BJ (cell line): Measurements from ENCODE around the gene NAV2. TPM values are rescaled to one million over a fixed set of nuclear protein-coding genes. Genes with fewer than 3 reads are reported as not detected.
"Not testable (repeated sequence)": the region's sequence is repeated elsewhere in the genome, so short reads cannot be mapped to it uniquely, and the experiment has no call there.

Source experiments
- CTCF ChIA-PET: fragments of 350-600 bp; formaldehyde crosslinking; extraction: SDS; loops from one replicate; lab custom pipeline; 2021; ENCODE audit warnings: antibody characterized with exemption, inconsistent platforms; lab: Yijun Ruan, JAX
- POLR2A ChIA-PET: fragments of 300-600 bp; sonication (Branson Sonifier 250); formaldehyde crosslinking; extraction: SDS; loops from one replicate; lab custom pipeline; 2021; ENCODE audit warnings: antibody characterized with exemption; lab: Charles Lee
- DNase-seq: peaks from one replicate; pipeline ENCODE4 v3.0.0-alpha.2; 2011; ENCODE audit warnings: low read depth
- H3K27me3 ChIP-seq: 2 replicates; pipeline ENCODE4 v1.6.0; 2011; ENCODE audit warnings: low read length; ENCODE audit not compliant: control insufficient read depth, insufficient read depth
- H3K36me3 ChIP-seq: 2 replicates; pipeline ENCODE4 v1.5.1; 2011; ENCODE audit warnings: low read length; ENCODE audit not compliant: control insufficient read depth, insufficient read depth
- H3K4me3 ChIP-seq: 2 replicates; pipeline ENCODE4 v1.5.1; 2011; ENCODE audit warnings: low read depth, mild to moderate bottlenecking, control low read depth, low read length
- polyA plus RNA-seq: library from polyadenylated mRNA; depleted of rRNA; stranded (reverse); fragments of >200 nt; gene quantifications from 2 replicates; pipeline ENCODE4 v1.2.3, GENCODE V29; 2011
- TF ChIP-seq, protein P1 (sequence below): IDR thresholded peaks from 2 replicates; pipeline ENCODE4 v1.5.1; 2011; ENCODE audit warnings: low read depth, mild to moderate bottlenecking, control low read depth, inconsistent platforms, low read length, moderate library complexity; ENCODE audit not compliant: insufficient read depth

NAV2 gene
- polyA plus RNA-seq, 1 experiment = 6.1 TPM

DNA sequence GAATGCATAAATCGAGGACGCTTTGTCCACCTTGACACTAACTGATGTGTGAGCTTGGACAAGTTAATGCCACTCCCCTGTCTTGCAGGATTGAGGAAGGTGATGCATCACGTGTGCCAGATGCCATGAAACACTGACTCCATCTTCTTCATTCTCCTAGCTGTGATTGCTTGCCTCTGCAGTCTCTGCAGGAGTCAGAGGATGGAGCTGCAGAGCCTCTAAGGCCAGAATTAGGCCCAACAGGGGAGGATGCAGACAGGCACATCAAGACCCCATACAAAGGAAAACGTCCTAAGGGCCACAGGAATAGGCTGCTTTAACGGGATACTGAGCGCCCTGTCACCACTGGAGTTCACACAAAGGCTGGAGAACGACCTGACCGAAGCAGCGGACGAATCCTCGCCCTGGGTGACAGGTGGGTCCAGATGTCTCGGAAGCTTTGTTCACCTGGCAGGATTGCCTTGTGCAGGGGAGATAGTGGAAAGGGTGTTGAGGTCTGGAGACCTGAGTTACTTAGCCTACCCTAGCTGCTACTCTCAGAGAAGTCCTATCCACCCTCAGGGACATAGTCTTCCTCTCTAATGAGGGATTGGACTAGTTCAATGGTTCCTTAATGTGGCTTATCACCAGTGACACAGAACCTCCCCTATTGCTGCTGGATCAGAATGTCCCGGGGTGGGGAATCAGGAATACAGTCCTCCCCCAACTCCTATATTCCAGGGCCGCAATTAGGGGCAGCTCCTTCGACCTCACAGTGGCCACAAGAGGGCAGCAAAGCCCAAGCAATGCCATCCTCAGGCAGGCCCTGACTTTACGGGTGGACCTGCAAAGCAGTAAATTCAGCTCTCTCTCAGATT is 415.3 kb downstream of the NAV2 start:
- no peaks in the 10 kb centered on the region for H3K27me3 ChIP-seq
- POLR2A ChIA-PET = no interaction called here
- DNase-seq = no peak
- CTCF ChIA-PET = interaction anchor here (0.6 to 5.8 kb wide), 51 partner anchors 11 to 1359 kb away, joined by 3 to 99 read pairs (median 5); partner anchors contain the start of gene HTATIP2
- TF ChIP-seq, protein P1, sequence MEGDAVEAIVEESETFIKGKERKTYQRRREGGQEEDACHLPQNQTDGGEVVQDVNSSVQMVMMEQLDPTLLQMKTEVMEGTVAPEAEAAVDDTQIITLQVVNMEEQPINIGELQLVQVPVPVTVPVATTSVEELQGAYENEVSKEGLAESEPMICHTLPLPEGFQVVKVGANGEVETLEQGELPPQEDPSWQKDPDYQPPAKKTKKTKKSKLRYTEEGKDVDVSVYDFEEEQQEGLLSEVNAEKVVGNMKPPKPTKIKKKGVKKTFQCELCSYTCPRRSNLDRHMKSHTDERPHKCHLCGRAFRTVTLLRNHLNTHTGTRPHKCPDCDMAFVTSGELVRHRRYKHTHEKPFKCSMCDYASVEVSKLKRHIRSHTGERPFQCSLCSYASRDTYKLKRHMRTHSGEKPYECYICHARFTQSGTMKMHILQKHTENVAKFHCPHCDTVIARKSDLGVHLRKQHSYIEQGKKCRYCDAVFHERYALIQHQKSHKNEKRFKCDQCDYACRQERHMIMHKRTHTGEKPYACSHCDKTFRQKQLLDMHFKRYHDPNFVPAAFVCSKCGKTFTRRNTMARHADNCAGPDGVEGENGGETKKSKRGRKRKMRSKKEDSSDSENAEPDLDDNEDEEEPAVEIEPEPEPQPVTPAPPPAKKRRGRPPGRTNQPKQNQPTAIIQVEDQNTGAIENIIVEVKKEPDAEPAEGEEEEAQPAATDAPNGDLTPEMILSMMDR = peak; percentile 85
- no peaks in the 10 kb centered on the region for H3K36me3 ChIP-seq
- H3K4me3 ChIP-seq = no peak overlapping the region

DNA sequence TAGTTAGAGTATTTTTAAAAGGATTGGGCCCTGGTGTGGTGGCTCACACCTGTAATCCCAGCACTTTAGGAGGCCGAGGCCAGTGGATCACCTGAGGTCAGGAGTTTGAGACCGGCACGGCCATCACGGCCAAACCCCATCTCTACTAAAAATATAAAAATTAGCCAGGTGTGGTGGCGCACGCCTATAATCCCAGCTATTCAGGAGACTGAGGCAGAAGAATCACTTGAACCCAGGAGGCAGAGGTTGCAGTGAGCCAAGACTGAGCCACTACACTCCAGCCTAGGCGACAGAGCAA is 415.8 kb downstream of the NAV2 start:
- DNase-seq, H3K36me3 ChIP-seq, H3K4me3 ChIP-seq, H3K27me3 ChIP-seq, POLR2A ChIA-PET: not testable (repeated sequence)
- CTCF ChIA-PET = interaction anchor here (0.7 to 5.8 kb wide), 47 partner anchors 11 to 572 kb away, joined by 3 to 99 read pairs (median 6); partner anchors contain the start of gene HTATIP2

- TF ChIP-seq, protein P1 = no peak
- Histone ChIP-seq H3K36me3 (no peaks in the 10 kb centered on the region), H3K4me3 (no peak overlapping the region), H3K27me3 (no peaks in the 10 kb centered on the region)
- ChIA-PET CTCF (interaction anchor here (1.0 to 5.8 kb wide), 8 partner anchors 10 to 223 kb away, joined by 3 to 99 read pairs (median 22); no protein-coding TSS in a partner anchor), POLR2A (interaction anchor here (0.5 kb wide), 1 partner anchor 26 kb away, joined by 3 read pairs; no protein-coding TSS in a partner anchor)
- no peak for DNase-seq
Observed at GRCh38 chr11:20129665-20130064, 417.0 kb downstream of the NAV2 start.

- TF ChIP-seq, protein P1 = peak; percentile 93
- no peak for DNase-seq
- CTCF ChIA-PET = interaction anchor here (0.6 to 7.2 kb wide), 47 partner anchors 10 to 1050 kb away, joined by 3 to 91 read pairs (median 4); no protein-coding TSS in a partner anchor
- Histone ChIP-seq H3K4me3 (peak overlapping the region; percentile 42), H3K36me3 (no peaks in the 10 kb centered on the region), H3K27me3 (no peaks in the 10 kb centered on the region; the same call in 1 of the 2 replicates)
- POLR2A ChIA-PET = no interaction called here
Observed at GRCh38 chr11:20131788-20132666, 419.4 kb downstream of the NAV2 start.

- ChIA-PET CTCF (interaction anchor here (0.6 to 7.2 kb wide), 36 partner anchors 9 to 1050 kb away, joined by 3 to 91 read pairs (median 4); no protein-coding TSS in a partner anchor), POLR2A (no interaction called here)
- H3K4me3 ChIP-seq = no peak overlapping the region
- no peaks in the 10 kb centered on the region for H3K36me3 ChIP-seq
- DNase-seq = no peak
- no peaks in the 10 kb centered on the region; the same call in 1 of the 2 replicates for H3K27me3 ChIP-seq
- TF ChIP-seq, protein P1 = no peak
Observed at GRCh38 chr11:20132667-20133039, 420.0 kb downstream of the NAV2 start.
